Thoracic aorta (tissue), 2 donors: ENCODE measurements around the gene TSPAN31. TPM values are rescaled to one million over a fixed set of nuclear protein-coding genes. Genes with fewer than 3 reads are reported as not detected.
"Not testable (repeated sequence)": the region's sequence is repeated elsewhere in the genome, so short reads cannot be mapped to it uniquely, and the experiment has no call there.

Experiments
- ATAC-seq: fragments of 150-250 bp; one replicate; pipeline ENCODE4 v1.8.0; 2017; ENCODE audit warnings: low read depth; ENCODE audit not compliant: insufficient number of reproducible peaks, low FRiP score
- DNase-seq: peaks from one replicate; pipeline ENCODE4 v3.0.0-alpha.2; 2020; ENCODE audit warnings: low spot score
- H3K27ac ChIP-seq, 2 donors: fragments of 200-600 bp; sonication (generic); 1 replicate in 1 of 2; 2 replicates in 1 of 2; pipeline ENCODE4 v1.5.1; 2016; ENCODE audit warnings: mild to moderate bottlenecking in 2 of 2, moderate library complexity in 2 of 2
- H3K27me3 ChIP-seq: fragments of 200-600 bp; sonication (generic); replicated peaks from 2 replicates; pipeline ENCODE4 v1.6.0; 2016; ENCODE audit warnings: mild to moderate bottlenecking; ENCODE audit not compliant: insufficient read depth
- H3K36me3 ChIP-seq: fragments of 200-600 bp; sonication (generic); one replicate; pipeline ENCODE4 v1.5.1; 2016
- H3K4me1 ChIP-seq, 2 donors: fragments of 200-600 bp; sonication (generic); 1 replicate in 1 of 2; 2 replicates in 1 of 2; pipeline versions ENCODE4 v1.5.1 to v1.6.0; 2016; ENCODE audit warnings: low read depth in 2 of 2, mild to moderate bottlenecking in 1 of 2; ENCODE audit not compliant: control insufficient read depth in 1 of 2
- H3K4me3 ChIP-seq: fragments of 200-600 bp; sonication (generic); 2 replicates; pipeline ENCODE4 v1.5.1; 2016; ENCODE audit warnings: mild to moderate bottlenecking
- H3K9me3 ChIP-seq: fragments of 200-600 bp; sonication (generic); 2 replicates; pipeline ENCODE4 v1.5.1; 2016
- CTCF ChIP-seq: fragments of 200-600 bp; sonication (generic); IDR thresholded peaks from one replicate; pipeline ENCODE4 v1.5.1; 2019; ENCODE audit warnings: antibody characterized with exemption
- total RNA-seq, 2 donors: library from RNA; depleted of rRNA; stranded (reverse); fragments of >200 nt; gene quantifications; one replicate each; pipeline versions ENCODE4 v1.1.0 to v1.2.3, GENCODE V29; 2016

Gene TSPAN31
- total RNA-seq, 2 donors from 2014 or later: 58.8 to 115 TPM

- Histone ChIP-seq H3K4me1 (no peaks in the 10 kb centered on the region), H3K9me3 (no peaks in the 10 kb centered on the region), H3K4me3 (no peak overlapping the region), H3K27me3 (no peaks in the 10 kb centered on the region), H3K36me3 (peaks cover 12% of the 10 kb centered on the region), H3K27ac (no peak overlapping the region)
- TF ChIP-seq CTCF: no peak
- ATAC-seq: no peak
- no peak for DNase-seq
Measured at GRCh38 chr12:57707250-57707649, 37.6 kb upstream of the TSPAN31 start.

GRCh38 chr12:57708296-57708695 lies 36.5 kb upstream of the TSPAN31 start:
- no peaks in the 10 kb centered on the region for H3K4me1 ChIP-seq
- ATAC-seq: no peak
- no peaks in the 10 kb centered on the region for H3K27me3 ChIP-seq
- DNase-seq: no peak
- no peak overlapping the region for H3K4me3 ChIP-seq
- no peaks in the 10 kb centered on the region for H3K9me3 ChIP-seq
- no peak for TF ChIP-seq CTCF
- peaks cover 20% of the 10 kb centered on the region for H3K36me3 ChIP-seq
- H3K27ac ChIP-seq: no peak overlapping the region

GRCh38 chr12:57712701-57713100 lies 32.1 kb upstream of the TSPAN31 start:
- no peaks in the 10 kb centered on the region for H3K4me1 ChIP-seq
- H3K27me3 ChIP-seq: no peaks in the 10 kb centered on the region
- no peaks in the 10 kb centered on the region for H3K9me3 ChIP-seq
- ATAC-seq (no peak), DNase-seq (no peak)
- H3K4me3 ChIP-seq: no peak overlapping the region
- no peak overlapping the region for H3K27ac ChIP-seq
- peaks cover 41% of the 10 kb centered on the region for H3K36me3 ChIP-seq
- no peak for TF ChIP-seq CTCF

GRCh38 chr12:57713209-57713608 lies 31.6 kb upstream of the TSPAN31 start:
- DNase-seq (no peak), ATAC-seq (no peak)
- H3K36me3 ChIP-seq: peaks cover 44% of the 10 kb centered on the region
- no peak overlapping the region for H3K27ac ChIP-seq
- no peaks in the 10 kb centered on the region for H3K4me1 ChIP-seq
- TF ChIP-seq CTCF: no peak
- H3K9me3 ChIP-seq: no peaks in the 10 kb centered on the region
- H3K27me3 ChIP-seq: no peaks in the 10 kb centered on the region
- H3K4me3 ChIP-seq: no peak overlapping the region

- DNase-seq, H3K4me3 ChIP-seq, ATAC-seq, H3K27ac ChIP-seq, H3K27me3 ChIP-seq, H3K9me3 ChIP-seq, H3K4me1 ChIP-seq: not testable (repeated sequence)
- H3K36me3 ChIP-seq: peaks cover 64% of the 10 kb centered on the region
Measured at GRCh38 chr12:57715036-57715748, 29.6 kb upstream of the TSPAN31 start.

GRCh38 chr12:57715786-57716185 lies 29.1 kb upstream of the TSPAN31 start:
- Histone ChIP-seq H3K27ac (no peak overlapping the region), H3K4me3 (no peak overlapping the region), H3K9me3 (no peaks in the 10 kb centered on the region), H3K27me3 (no peaks in the 10 kb centered on the region), H3K36me3 (peaks cover 69% of the 10 kb centered on the region), H3K4me1 (no peaks in the 10 kb centered on the region)
- ATAC-seq (no peak), DNase-seq (no peak)
- no peak for TF ChIP-seq CTCF
